ENCODE data around the gene MMP15.
"Not testable (repeated sequence)": the region's sequence is repeated elsewhere in the genome, so short reads cannot be mapped to it uniquely, and the experiment has no call there.

The MMP15 gene

DNA sequence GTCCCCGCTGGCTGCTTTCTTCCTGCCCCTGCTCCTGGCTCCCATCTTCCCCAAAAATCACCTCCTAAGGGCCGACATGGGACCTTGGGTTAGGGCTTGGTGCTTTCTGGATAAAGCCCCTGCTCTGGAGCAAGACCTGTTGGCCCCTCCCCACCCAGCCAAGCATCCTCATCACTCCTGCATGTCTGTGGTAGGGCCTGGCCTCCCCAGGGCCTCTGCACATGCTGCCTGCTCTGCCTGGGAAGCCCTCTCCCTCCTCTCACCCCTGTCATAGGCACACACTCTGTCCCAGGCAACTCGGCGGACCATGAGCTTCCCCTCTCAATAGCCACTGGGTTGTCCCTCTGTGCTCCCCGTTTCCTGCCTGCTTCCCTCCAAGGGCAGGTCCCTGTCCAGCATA is 68.5 kb downstream of the MMP15 start:
- DNase-seq (ENCODE audit: extremely low read depth, insufficient read length) = no peak
- Histone ChIP-seq H3K27me3 (replicated peaks; ENCODE audit: control insufficient read depth, insufficient read depth, low read length) (no peaks in the 10 kb centered on the region), H3K4me3 (replicated peaks; ENCODE audit: low read depth, low read length) (no peak overlapping the region), H3K36me3 (ENCODE audit: control insufficient read depth, insufficient read depth, low read length) (no peaks in the 10 kb centered on the region)
- no peak for TF ChIP-seq CTCF (IDR thresholded peaks at IDR 0.05; ENCODE audit: insufficient read depth, low read length, poor library complexity, severe bottlenecking)

DNA sequence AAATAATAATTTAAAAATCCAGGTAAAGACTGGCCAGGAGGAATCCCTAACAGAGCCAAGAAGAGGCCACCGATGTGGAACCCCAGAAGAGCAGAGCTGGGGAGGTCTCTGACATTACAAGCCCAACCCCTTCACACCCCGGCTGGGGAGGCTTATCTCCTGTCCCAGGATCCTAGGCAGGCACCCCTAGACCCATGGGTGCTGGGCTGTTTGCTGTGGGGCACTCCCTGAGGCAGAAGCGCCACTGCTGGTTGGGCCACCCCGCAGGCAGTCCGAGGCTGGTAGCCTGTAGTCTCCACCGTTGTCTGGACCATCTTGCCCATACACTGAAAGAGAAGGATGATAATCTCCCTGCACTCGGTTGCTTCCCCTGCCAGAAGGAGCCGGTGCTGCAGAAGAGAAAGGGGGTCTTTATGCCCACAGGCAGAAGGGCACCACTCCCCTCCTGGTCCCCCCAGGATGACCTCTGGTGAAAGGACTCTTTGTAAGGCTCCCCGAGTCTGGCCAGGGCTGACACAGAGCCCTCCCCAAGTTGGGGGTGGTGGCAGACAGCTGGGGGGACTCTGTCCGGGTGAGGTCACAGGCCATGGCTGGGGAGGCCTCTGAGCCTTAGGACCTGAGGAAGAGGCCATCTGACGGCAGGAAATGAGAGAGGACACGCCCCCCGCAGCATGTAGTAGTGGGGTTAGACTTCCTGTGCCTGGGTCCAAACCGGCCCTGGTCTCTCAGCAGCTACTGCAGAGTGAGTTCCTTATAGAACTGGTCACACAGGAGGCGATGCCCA is 69.4 kb downstream of the MMP15 start:
- Histone ChIP-seq H3K4me3 (replicated peaks; ENCODE audit: low read depth, low read length) (no peak overlapping the region), H3K36me3 (ENCODE audit: control insufficient read depth, insufficient read depth, low read length) (no peaks in the 10 kb centered on the region), H3K27me3 (replicated peaks; ENCODE audit: control insufficient read depth, insufficient read depth, low read length) (no peaks in the 10 kb centered on the region)
- no peak for TF ChIP-seq CTCF (IDR thresholded peaks at IDR 0.05; ENCODE audit: insufficient read depth, low read length, poor library complexity, severe bottlenecking)
- DNase-seq (ENCODE audit: extremely low read depth, insufficient read length) = no peak

DNA sequence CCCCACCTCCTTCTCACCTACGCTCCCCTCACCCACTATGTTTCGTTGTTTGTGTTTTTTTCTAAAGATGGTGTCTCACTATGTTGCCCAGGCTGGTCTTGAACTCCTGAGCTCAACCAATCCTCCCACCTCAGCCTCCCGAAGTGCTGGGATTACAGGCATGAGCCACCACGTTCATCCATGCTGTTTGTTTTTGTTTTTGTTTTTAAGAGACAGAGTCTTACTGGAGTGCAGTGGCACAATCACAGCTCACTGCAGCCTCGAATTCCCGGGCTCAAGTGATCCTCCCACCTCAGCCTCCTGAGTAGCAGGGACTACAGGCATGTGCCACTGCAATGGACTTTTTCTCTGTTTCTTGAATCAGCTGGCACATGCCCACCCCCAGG is 70.0 kb downstream of the MMP15 start:
- not testable (repeated sequence) for H3K4me3 ChIP-seq (replicated peaks; ENCODE audit: low read depth, low read length); H3K27me3 ChIP-seq (replicated peaks; ENCODE audit: control insufficient read depth, insufficient read depth, low read length); H3K36me3 ChIP-seq (ENCODE audit: control insufficient read depth, insufficient read depth, low read length); DNase-seq (ENCODE audit: extremely low read depth, insufficient read length)

DNA sequence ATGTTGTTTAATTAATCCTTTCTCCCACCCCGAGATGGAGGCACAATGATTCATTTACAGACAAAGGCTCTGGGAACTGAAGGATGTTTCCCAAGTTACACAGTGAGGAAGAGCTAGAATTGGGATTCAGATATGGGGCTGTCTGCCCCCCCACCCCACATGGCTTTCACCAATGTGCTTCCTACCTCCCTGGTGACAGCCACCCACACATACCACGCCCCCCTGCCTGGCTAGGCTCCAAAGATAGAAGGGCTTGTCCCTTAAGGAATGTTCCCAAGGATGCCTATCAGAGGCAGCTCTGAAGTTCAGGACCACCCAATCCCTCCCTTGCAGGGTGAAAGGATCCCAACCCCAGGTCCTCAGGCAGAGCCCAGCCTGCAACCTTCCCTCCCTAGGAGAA is 70.7 kb downstream of the MMP15 start:
- Histone ChIP-seq H3K27me3 (replicated peaks; ENCODE audit: control insufficient read depth, insufficient read depth, low read length) (no peaks in the 10 kb centered on the region), H3K36me3 (ENCODE audit: control insufficient read depth, insufficient read depth, low read length) (no peaks in the 10 kb centered on the region), H3K4me3 (replicated peaks; ENCODE audit: low read depth, low read length) (no peak overlapping the region)
- no peak for DNase-seq (ENCODE audit: extremely low read depth, insufficient read length)
- TF ChIP-seq CTCF (IDR thresholded peaks at IDR 0.05; ENCODE audit: insufficient read depth, low read length, poor library complexity, severe bottlenecking) = no peak
